Activated T-helper 1 cell treated with anti-CD3 and anti-CD28 coated beads, Interleukin-12 subunit alpha, Interleukin-12 subunit beta, Interleukin-2, Interleukin-4 antibody, amounts not matched to agents 30 ng/mL and 10 ng/mL and 1 ng/mL, durations not matched to agents 14 hours and 24 hours and 36 hours (primary cell): ENCODE measurements around the gene TNFAIP2. TPM values are rescaled to one million over a fixed set of nuclear protein-coding genes. Genes with fewer than 3 reads are reported as not detected.
A peak's percentile ranks its signal among the peaks of the same experiment; 100 is the strongest.

Experiments
- DNase-seq: peaks from one replicate; pipeline ENCODE4 v3.0.0; 2021; ENCODE audit warnings: low spot score
- H3K27ac Mint-ChIP-seq: one replicate; pipeline ENCODE4 v1.8.0; 2021; ENCODE audit warnings: mild to moderate bottlenecking, mixed read lengths
- H3K27me3 Mint-ChIP-seq: one replicate; pipeline ENCODE4 v1.8.0; 2022; ENCODE audit warnings: mild to moderate bottlenecking, moderate library complexity, mixed read lengths; ENCODE audit not compliant: insufficient read depth
- H3K36me3 Mint-ChIP-seq: one replicate; pipeline ENCODE4 v1.8.0; 2021; ENCODE audit warnings: low read depth, mixed read lengths
- H3K4me1 Mint-ChIP-seq: one replicate; pipeline ENCODE4 v1.8.0; 2021; ENCODE audit warnings: low read depth, mixed read lengths
- H3K4me3 Mint-ChIP-seq: one replicate; pipeline ENCODE4 v1.8.0; 2021; ENCODE audit warnings: mild to moderate bottlenecking, moderate library complexity, mixed read lengths
- H3K9me3 Mint-ChIP-seq: one replicate; pipeline ENCODE4 v1.8.0; 2021; ENCODE audit warnings: mixed read lengths
- intact Hi-C: fragments of 100-400 bp; cut with micrococcal nuclease; formaldehyde crosslinking; loops from one replicate; pipeline ENCODE4 v1.15.1; 2024
- total RNA-seq: library from RNA; stranded (reverse); gene quantifications from 2 replicates; pipeline ENCODE4 v1.2.3, GENCODE V29; 2022

The TNFAIP2 gene
- total RNA-seq, 1 donor from 2014 or later, result 2.3 TPM

DNA sequence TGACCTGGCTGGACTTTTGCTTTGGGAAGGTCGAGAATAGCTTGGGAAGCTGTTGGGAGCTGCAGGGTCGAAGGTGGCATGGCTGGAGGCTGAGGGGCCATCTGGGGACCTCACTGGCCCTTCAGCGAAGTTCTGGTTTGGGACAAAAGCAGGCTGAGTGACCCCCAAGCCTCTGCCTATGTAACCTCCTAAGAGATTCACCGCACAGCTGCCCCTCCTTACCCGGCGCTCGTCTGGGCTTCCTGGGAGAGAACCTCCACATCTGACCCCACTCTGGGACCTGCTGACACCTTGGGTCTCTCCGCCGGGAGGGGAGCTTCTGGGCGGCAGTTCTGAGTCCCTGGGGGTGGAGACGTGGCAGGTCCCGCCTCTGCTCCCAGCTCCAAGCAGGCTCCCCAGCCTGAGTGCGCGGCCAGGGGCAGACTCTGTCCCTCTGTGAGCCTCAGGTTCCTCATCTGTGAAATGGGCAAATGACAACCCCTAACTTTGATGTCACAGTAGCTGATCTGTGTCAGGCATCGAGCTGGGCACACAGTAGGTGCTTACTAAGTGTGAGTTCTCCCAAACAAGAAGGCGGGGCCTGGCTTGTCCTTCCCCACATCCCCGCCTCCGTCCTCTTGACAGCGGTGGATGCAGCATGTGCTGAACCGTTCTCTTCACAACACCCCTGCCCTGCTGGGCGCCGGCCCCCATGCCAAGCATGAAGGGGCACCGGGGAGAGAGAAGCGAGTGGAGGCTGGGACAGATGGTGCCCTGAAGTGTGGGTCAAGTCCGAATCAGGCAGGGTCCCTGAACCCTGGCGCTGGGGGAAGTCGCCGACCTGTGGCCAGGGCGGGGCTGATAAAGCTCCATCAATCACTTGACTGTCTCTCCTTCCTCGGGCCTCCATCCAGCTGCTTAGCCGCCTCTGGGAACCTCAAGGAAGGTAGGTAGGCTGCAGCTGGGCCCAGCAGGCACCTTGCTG lies 25.0 kb upstream of the TNFAIP2 start:
- Mint-ChIP-seq H3K9me3 (no peaks in the 10 kb centered on the region), H3K4me3 (no peak overlapping the region), H3K4me1 (no peaks in the 10 kb centered on the region), H3K27me3 (peaks cover 21% of the 10 kb centered on the region), H3K27ac (no peak overlapping the region), H3K36me3 (no peaks in the 10 kb centered on the region)
- DNase-seq, result no peak
- intact Hi-C loops, result no loop called here

DNA sequence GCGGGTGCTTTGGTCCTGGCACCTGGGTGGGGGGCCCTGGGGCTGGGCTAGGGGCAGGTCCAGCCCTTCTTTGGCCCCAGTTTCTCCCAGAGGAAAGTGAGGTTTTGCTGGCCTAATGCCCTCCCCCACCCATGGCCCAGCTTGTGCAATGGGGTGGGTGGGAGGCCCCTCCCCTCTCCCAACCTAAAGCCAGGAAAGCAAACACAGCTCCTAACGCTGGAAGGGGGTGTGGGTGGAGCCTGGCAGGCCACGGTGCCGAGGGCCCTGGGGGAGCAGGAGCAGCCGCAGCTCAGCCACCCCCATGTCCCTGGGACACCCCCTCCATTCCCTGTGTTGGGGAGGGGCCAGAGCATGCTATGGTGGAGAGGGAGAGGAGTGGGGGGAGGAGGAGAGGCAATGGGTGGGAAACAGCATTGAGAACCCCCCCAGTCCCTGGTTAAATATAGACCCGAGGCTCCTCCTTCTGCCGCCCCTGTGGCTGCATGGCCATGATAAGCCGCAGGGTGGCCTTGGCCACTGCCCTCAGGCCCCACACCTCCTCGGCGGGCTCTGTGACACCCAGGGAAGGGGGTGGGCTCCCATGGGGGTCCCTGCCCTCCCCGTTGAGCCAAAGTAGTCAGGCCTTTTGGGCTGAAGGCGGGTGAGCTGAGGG lies 24.1 kb upstream of the TNFAIP2 start:
- Mint-ChIP-seq H3K4me1 (no peaks in the 10 kb centered on the region), H3K4me3 (no peak overlapping the region), H3K27ac (no peak overlapping the region), H3K9me3 (no peaks in the 10 kb centered on the region), H3K27me3 (peaks cover 26% of the 10 kb centered on the region), H3K36me3 (no peaks in the 10 kb centered on the region)
- DNase-seq, result no peak
- intact Hi-C loops, result no loop called here

DNA sequence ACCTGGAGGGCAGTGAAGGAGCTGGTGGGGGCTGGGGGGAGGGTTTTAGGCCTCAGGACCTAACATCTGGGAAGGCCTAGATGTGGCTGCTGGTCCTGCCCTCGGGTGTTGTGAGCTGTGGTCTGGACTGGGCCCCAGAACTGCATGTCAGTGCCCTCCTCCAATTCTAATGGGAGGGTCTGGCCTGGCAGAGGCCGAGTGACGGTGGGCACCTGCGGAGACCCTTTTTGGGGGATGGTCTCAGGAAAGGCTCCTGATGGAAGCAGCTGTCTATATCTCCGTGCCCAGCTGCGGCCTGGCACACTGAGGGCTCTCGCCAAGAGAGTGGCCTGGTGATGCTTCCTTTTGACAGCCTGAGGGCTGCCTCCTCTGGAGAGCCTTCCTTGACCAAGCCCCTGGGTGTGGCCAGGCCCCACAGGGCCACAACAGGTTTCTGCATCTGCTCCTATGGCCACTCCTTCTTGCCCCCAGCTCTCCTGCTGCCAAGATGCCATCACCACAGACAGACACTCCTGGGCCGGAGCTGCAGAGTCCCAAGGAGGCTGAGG lies 23.5 kb upstream of the TNFAIP2 start:
- H3K4me1 Mint-ChIP-seq, result no peaks in the 10 kb centered on the region
- no peaks in the 10 kb centered on the region for H3K36me3 Mint-ChIP-seq
- intact Hi-C loops, result no loop called here
- H3K27me3 Mint-ChIP-seq, result peaks cover 27% of the 10 kb centered on the region
- DNase-seq, result no peak
- no peaks in the 10 kb centered on the region for H3K9me3 Mint-ChIP-seq
- H3K27ac Mint-ChIP-seq, result no peak overlapping the region
- no peak overlapping the region for H3K4me3 Mint-ChIP-seq

DNA sequence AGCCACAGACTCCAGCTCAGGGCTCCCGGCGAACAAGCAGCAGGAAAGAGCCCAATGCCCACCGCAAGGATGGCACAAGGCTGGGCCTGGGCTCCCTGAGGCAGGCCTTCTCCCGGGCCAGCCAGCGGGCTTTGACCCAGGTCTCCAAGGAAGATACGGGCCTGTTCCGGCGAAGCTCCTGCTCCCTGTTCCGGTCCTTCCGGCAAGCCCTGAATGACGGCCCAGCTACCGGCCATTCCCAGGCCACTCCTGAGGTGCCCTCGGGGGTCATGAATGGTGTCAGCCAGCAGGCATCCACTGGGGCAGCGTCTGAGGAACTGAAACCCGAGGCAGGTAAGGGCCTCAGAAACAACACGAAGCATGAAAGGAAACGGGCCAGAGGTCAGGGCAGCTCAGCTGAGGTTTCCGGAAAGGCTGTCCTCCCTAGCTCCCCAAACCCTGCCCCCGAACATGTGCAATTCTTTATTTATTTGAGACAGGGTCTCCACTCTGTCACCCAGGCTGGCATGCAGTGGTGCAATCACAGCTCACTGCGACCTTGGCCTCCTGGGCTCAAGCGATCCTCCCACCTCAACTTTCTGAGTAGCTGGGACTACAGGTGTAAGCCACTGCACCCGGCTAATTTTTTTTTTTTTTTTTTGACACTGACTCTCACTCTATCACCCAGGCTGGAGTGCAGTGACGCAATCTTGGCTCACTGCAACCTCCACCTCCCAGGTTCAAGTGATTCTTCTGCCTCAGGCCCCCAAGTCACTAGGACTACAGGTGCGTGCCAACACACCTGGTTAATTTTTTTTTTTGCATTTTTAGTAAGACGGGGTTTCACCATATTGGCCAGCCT lies 22.8 kb upstream of the TNFAIP2 start:
- intact Hi-C loops, result no loop called here
- H3K27me3 Mint-ChIP-seq, result peaks cover 32% of the 10 kb centered on the region
- DNase-seq, result no peak
- peaks cover 5% of the 10 kb centered on the region for H3K4me1 Mint-ChIP-seq
- no peaks in the 10 kb centered on the region for H3K36me3 Mint-ChIP-seq
- no peak overlapping the region for H3K27ac Mint-ChIP-seq
- no peak overlapping the region for H3K4me3 Mint-ChIP-seq
- no peaks in the 10 kb centered on the region for H3K9me3 Mint-ChIP-seq

DNA sequence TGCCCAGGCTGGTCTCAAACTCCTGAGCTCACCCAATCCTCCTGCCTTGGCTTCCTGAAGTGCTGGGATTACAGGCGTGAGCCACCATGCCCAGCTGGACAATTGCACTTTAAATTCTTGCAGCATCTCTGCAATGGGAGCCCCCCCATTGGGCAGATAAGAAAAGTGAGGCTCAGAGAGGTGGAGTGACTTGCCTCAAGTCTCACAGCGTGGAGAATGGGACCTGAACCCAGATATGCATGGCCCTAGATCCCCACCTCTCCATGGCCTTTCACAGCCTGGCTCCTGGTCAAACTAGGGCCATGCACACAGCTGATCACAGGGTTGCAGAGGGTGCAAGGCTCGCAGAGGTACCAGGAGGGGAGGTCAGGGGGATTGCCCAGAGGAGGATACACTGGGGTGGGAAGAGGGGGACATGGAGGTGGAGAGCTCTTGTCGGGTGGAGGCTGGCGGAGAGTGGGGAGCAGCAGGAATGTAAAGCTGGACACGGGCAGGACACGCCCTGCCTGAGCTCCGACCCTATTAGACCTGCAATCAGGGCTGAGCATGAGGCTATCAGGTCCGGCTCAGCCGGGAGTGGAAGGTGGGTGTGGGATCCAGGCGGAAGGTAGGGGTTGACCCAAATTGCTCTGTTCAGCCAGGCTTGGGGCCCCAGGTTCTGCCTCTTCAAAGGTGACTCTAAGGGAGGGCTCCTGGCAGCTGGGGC lies 21.9 kb upstream of the TNFAIP2 start:
- Mint-ChIP-seq H3K36me3 (no peaks in the 10 kb centered on the region), H3K4me3 (no peak overlapping the region)
- intact Hi-C loops, result no loop called here

DNA sequence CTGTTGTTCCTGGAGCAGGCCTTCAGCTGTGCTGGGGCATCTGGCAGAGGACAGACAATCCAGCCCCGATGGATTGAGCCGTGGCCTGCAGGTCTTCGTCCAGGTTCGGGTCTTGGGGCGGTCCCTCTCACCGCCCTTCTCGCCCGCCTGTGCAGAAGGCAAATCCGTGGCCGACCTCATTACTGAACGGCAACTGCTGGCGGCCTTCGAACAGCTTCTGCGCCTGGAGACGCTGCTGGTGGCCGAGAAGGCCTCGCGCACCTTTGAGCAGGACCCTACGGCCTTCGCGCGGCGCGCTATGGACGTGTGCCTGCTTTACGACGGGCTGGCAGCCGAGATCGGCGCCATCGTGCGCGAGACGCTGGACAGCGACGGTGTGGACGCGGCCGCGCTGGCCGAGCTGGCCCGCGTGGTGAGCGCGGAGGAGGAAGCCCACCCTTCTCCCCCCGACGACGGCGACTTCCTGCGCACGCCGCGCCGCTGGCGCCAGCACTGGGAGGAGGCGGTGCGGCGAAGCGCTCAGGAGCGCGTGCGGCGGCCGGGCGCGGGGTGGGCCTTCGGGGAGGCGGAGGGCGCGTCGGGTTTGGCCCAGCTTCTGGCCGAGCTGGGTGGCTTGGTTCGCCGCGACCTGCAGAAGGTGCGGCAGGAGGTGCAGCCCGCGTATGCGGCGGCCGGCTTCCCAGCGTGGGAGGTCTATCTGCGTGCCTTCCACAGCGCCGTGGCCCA lies 21.1 kb upstream of the TNFAIP2 start:
- peaks cover 5% of the 10 kb centered on the region for H3K4me1 Mint-ChIP-seq
- peaks cover 38% of the 10 kb centered on the region for H3K27me3 Mint-ChIP-seq
- H3K4me3 Mint-ChIP-seq, result no peak overlapping the region
- intact Hi-C loops, result no loop called here
- no peaks in the 10 kb centered on the region for H3K36me3 Mint-ChIP-seq
- H3K27ac Mint-ChIP-seq, result no peak overlapping the region
- no peaks in the 10 kb centered on the region for H3K9me3 Mint-ChIP-seq
- DNase-seq, result no peak

More for the DNA sequence above, 21.9 kb upstream of the TNFAIP2 start:
- H3K9me3 Mint-ChIP-seq, result no peaks in the 10 kb centered on the region
- H3K27me3 Mint-ChIP-seq, result peaks cover 33% of the 10 kb centered on the region
- H3K4me1 Mint-ChIP-seq, result peaks cover 5% of the 10 kb centered on the region
- no peak overlapping the region for H3K27ac Mint-ChIP-seq
- no peak for DNase-seq

DNA sequence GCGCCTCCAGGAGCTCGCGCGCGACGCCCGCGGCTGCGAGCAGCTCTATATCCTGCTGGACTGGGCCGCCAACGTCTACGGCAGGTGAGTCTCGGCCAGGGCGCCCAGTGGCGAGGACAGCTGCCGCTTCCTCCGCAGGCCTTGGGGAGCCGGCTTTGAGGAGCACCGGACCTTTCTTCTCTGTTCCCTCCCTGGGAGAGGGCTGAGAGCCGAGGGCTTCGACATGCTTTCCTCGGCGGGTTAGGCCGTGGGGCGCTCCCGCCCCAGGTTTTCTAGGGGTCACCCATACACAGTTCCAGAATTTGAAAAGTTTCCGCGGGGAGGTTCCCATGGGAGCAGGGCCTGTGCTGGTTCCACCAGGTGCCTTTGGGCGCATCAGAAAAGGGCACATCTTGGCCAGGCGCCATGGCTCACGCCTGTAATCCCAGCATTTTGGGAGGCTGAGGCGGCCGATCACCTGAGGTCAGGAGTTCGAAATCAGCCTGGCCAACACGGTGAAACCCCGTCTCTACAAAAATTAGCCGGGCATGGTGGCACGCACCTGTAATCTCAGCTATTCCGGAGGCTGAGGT lies 20.5 kb upstream of the TNFAIP2 start:
- no peak overlapping the region for H3K27ac Mint-ChIP-seq
- no peak for DNase-seq
- peaks cover 5% of the 10 kb centered on the region for H3K4me1 Mint-ChIP-seq
- H3K9me3 Mint-ChIP-seq, result no peaks in the 10 kb centered on the region
- peaks cover 38% of the 10 kb centered on the region for H3K27me3 Mint-ChIP-seq
- no peak overlapping the region for H3K4me3 Mint-ChIP-seq
- intact Hi-C loops, result no loop called here
- no peaks in the 10 kb centered on the region for H3K36me3 Mint-ChIP-seq

DNA sequence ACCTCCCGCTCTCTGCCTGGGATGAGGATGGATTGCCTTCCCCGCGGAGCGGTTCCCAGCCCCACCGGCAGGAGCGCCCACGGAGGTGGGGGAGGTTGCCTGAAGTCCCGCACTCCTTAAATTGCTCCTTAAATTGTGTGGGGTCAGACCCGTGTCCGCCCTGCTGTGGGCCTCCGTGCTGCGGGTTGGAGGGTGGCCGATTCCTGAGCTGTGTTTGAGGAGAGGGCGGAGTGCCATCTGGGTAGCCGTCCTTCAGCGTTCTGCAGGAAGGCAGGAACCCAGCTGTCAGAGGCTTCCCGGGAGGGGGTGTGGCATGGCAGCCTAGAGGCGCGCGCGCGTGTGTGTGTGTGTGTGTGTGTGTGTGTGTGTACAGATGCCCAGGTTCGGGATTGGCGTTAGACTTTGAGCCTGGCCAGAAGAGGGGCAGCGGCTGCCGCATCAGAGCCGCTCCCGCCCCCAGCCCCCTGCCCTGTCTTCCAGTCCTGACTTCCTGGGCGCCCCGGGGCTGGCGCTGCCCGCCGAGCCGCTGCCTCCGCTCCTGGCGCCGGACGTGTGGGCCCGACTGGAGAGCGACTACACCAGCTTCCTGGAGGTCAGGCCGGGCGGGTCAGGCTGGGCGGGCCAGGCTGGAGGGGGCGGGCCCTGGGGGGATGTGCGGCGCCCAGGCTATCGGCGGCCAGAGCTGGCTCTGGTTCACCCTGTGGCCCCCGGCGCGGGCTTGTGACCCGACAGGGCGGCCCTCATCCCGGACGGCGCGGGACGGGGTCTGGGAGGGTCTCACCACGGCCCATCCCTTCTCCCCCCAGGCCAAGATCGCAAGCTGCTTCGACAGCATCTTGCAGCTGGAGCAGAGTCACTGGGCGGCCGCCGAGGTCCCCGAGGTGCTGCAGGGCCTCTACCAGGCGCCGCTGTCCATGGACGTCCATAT lies 19.5 kb upstream of the TNFAIP2 start:
- H3K36me3 Mint-ChIP-seq, result no peaks in the 10 kb centered on the region
- H3K9me3 Mint-ChIP-seq, result no peaks in the 10 kb centered on the region
- H3K27ac Mint-ChIP-seq, result no peak overlapping the region
- peaks cover 5% of the 10 kb centered on the region for H3K4me1 Mint-ChIP-seq
- peak overlapping the region; percentile 53 for H3K4me3 Mint-ChIP-seq
- intact Hi-C loops, result loop anchor here (2.0 kb wide), 1 partner anchor 37 kb away; no protein-coding TSS in a partner anchor
- no peak for DNase-seq
- H3K27me3 Mint-ChIP-seq, result peaks cover 38% of the 10 kb centered on the region

DNA sequence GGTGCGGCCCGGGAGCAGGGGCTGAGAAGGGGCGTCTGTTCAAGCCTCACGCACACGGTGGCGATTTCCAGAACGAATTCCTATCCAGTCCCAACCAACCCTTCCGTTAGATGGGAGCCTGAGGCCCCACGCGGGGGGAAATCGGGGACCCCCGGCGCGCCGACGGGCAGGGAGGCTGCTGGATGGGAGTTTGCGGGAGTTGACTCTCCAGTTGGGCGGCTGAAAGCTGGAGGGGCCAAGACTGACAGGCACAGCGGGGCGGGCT lies 18.9 kb upstream of the TNFAIP2 start:
- intact Hi-C loops, result loop anchor here (2.0 kb wide), 1 partner anchor 36 kb away; no protein-coding TSS in a partner anchor
- no peaks in the 10 kb centered on the region for H3K36me3 Mint-ChIP-seq
- no peak overlapping the region for H3K27ac Mint-ChIP-seq
- no peaks in the 10 kb centered on the region for H3K9me3 Mint-ChIP-seq
- peaks cover 38% of the 10 kb centered on the region for H3K27me3 Mint-ChIP-seq
- H3K4me1 Mint-ChIP-seq, result peaks cover 5% of the 10 kb centered on the region
- no peak for DNase-seq
- H3K4me3 Mint-ChIP-seq, result no peak overlapping the region

DNA sequence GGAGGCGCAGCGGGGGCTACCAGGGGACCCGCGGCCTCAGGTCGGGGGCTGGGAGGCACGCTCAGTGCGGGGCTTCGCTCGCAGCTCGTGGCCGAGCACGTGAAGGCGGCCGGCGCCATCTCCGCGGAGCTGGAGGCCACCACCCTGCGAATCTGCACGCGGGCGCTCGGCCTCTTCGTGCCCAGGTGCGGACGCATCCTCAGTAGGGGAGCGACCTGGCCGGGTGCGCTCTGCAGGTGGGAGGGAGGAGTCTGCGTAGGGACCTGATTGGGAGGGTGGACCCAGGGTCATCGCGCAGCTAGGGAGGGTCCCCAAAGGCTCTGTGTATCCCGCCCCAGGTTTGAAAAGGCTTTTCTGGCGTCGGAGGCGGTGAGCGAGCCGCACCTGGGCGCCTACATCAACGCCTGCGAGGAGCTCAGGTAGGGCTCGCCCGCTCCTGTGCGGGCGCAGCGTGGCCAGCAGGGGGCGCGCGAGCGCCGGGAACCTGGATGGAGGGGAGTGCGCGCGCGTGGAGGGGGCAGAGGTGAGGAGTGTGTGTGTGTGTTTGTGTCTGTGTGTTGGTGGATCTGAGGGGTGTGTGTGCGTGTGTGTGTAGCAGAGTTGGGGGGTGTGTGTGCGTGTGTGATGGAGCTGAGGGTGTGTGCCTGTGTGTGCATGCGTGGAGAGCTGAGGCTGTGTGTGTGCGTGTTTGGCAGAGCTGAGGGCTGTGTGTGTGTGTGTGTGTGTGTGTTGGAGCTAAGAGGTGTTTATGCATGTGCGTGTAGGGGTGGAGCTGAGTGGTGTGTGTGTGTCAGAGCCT lies 18.4 kb upstream of the TNFAIP2 start:
- no peaks in the 10 kb centered on the region for H3K36me3 Mint-ChIP-seq
- no peak overlapping the region for H3K27ac Mint-ChIP-seq
- intact Hi-C loops, result loop anchor here (1.0 to 2.0 kb wide), 3 partner anchors 36 to 187 kb away; no protein-coding TSS in a partner anchor
- H3K4me1 Mint-ChIP-seq, result peaks cover 5% of the 10 kb centered on the region
- no peaks in the 10 kb centered on the region for H3K9me3 Mint-ChIP-seq
- peaks cover 38% of the 10 kb centered on the region for H3K27me3 Mint-ChIP-seq
- no peak overlapping the region for H3K4me3 Mint-ChIP-seq
- DNase-seq, result peak; percentile 65
